Measurements from ENCODE around the gene CFAP52. TPM values are rescaled to one million over a fixed set of nuclear protein-coding genes. Genes with fewer than 3 reads are reported as not detected.
A peak's percentile ranks its signal among the peaks of the same experiment; 100 is the strongest.

CFAP52 gene
- total and polyA plus RNA-seq, 2 of the 8 experiments (the other 6 are each of a cell fraction or from before 2014, with no cell fraction given) = 0.11 TPM; not detected in 1

DNA sequence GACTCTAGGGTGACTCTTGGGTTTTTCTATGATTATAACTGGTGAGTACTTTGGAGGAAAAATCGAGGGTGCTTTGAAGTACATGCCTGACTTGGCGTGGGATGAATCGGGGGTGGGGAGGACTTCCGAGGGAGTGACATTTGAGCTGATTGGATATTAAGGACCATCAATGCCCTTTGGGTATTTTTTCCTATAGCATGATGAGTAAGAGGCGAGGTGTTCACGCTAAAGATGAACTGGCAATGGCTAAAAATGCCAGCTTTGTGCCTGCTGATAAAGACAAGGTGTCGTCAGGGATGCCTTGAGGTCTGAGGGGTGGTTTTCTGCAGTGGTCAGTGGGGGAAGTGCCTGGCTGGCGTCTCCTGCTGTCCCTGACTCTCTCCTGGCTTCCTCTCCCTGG lies 94.2 kb downstream of the CFAP52 start:
- no peak overlapping the region for H2BK15ac ChIP-seq (ENCODE audit: low read length)
- no peak overlapping the region for H3K27ac ChIP-seq (ENCODE audit: low read depth, low read length)
- H3K79me2 ChIP-seq (ENCODE audit: control insufficient read depth in 1 of 2, insufficient read depth in 2 of 2, low read length in 2 of 2) = no peaks in the 10 kb centered on the region
- H3K18ac ChIP-seq (ENCODE audit: extremely low read depth, low read length) = no peak overlapping the region
- peak overlapping the region; percentile 36; the same call in 1 of the 2 replicates for H2BK5ac ChIP-seq (ENCODE audit: low read depth, low read length)
- H3K9me3 ChIP-seq (ENCODE audit: insufficient read depth in 2 of 2, low read depth in 1 of 2, low read length in 1 of 2) = no peaks in the 10 kb centered on the region
- no peaks in the 10 kb centered on the region for H3K23me2 ChIP-seq (ENCODE audit: low read depth, low read length)
- H3K4ac ChIP-seq (replicated peaks; ENCODE audit: insufficient read length, low read depth, low read length) = no peak overlapping the region
- H2AFZ ChIP-seq (ENCODE audit: low read length) = no peak overlapping the region
- no peak overlapping the region for H2BK12ac ChIP-seq (ENCODE audit: low read depth, low read length)
- H2BK120ac ChIP-seq (replicated peaks; ENCODE audit: low read depth, low read length) = no peak overlapping the region
- WGBS, 2 experiments (ENCODE audit: extremely low coverage in 1 of 2, insufficient coverage in 1 of 2, insufficient read length in 1 of 2, insufficient replicate concordance in 2 of 2, low coverage in 1 of 2, low lambda C conversion rate in 2 of 2, missing lambda C conversion rate in 1 of 2) = 81% methylated on average over 8 of the region's 8 CpGs; no CpG with 5 or more reads in 1 of the 2 experiments
- FAIRE-seq (no peak), DNase-seq (ENCODE audit: low read depth in 1 of 2, low spot score in 2 of 2) (no peak)
- H3K14ac ChIP-seq (ENCODE audit: insufficient read length) = no peak overlapping the region
- no peak overlapping the region for H4K91ac ChIP-seq (replicated peaks; ENCODE audit: insufficient read length, low read length)
- H3K56ac ChIP-seq (replicated peaks; ENCODE audit: insufficient read length, low read depth, low read length) = no peak overlapping the region
- H2AK5ac ChIP-seq (ENCODE audit: low read depth, low read length) = no peak overlapping the region
- H4K5ac ChIP-seq (ENCODE audit: insufficient read length, low read depth, low read length) = no peak overlapping the region
- ChIA-PET POLR2A (ENCODE audit: partially characterized antibody) (no interaction called here), CTCF (ENCODE audit: partially characterized antibody) (no interaction called here)
- no peak overlapping the region for H3K4me3 ChIP-seq (ENCODE audit: extremely low read depth in 1 of 4, insufficient read depth in 2 of 4, low read depth in 3 of 4, low read length in 4 of 4)
- peaks cover 0 to 2% of the 10 kb centered on the region in 2 experiments for H4K20me1 ChIP-seq (replicated peaks in 1 of 2; ENCODE audit: control insufficient read depth in 1 of 2, insufficient read depth in 2 of 2, low read length in 2 of 2)
- no peak overlapping the region for H3K9ac ChIP-seq (replicated peaks in 1 of 4; ENCODE audit: extremely low read depth in 1 of 4, low read depth in 3 of 4, low read length in 3 of 4)
- H3K36me3 ChIP-seq (ENCODE audit: control insufficient read depth in 2 of 4, insufficient read depth in 4 of 4, low read length in 3 of 4) = peaks cover 0 to 2% (median 0%) of the 10 kb centered on the region in 4 experiments; a peak in 1 of 8 replicates
- H3K4me2 ChIP-seq (ENCODE audit: insufficient read depth in 1 of 2, low read depth in 2 of 2, low read length in 2 of 2) = no peak overlapping the region
- H3K27me3 ChIP-seq (replicated peaks in 1 of 4; ENCODE audit: control insufficient read depth in 3 of 4, extremely low read depth in 1 of 4, insufficient read depth in 3 of 4, low read length in 3 of 4) = no peaks in the 10 kb centered on the region
- H3K79me1 ChIP-seq (ENCODE audit: low read depth, low read length) = no peaks in the 10 kb centered on the region
- H3K4me1 ChIP-seq (replicated peaks in 1 of 4; ENCODE audit: control insufficient read depth in 3 of 4, insufficient read depth in 4 of 4, low read length in 3 of 4) = peaks cover 0 to 5% (median under 1%) of the 10 kb centered on the region in 4 experiments; a peak in 3 of 7 replicates
- no peak overlapping the region for H2BK20ac ChIP-seq (ENCODE audit: low read length)
- no peak overlapping the region for H4K8ac ChIP-seq (ENCODE audit: extremely low read depth, insufficient read depth, low read length)
- H3K23ac ChIP-seq (ENCODE audit: insufficient read length) = no peak overlapping the region
- TF ChIP-seq CTBP2 (IDR thresholded peaks at IDR 0.05; ENCODE audit: borderline replicate concordance, insufficient read depth, insufficient read length, low read length) (no peak), CHD2 (IDR thresholded peaks at IDR 0.05; ENCODE audit: low read length) (no peak), EZH2 (IDR thresholded peaks at IDR 0.05; ENCODE audit: low read depth, low read length, severe bottlenecking) (no peak), FOSL1 (IDR thresholded peaks at IDR 0.05; ENCODE audit: insufficient read depth, low read depth, low read length) (no peak), POU5F1 (IDR thresholded peaks at IDR 0.05; ENCODE audit: low read depth, low read length) (no peak), KDM5A (IDR thresholded peaks at IDR 0.05; ENCODE audit: low read length) (no peak), CBX5 (IDR thresholded peaks at IDR 0.05; ENCODE audit: low read depth, low read length) (no peak), MAFK (IDR thresholded peaks at IDR 0.05; ENCODE audit: low read depth, low read length) (no peak), RNF2 (IDR thresholded peaks at IDR 0.05; ENCODE audit: borderline replicate concordance, low read depth, low read length, missing control alignments, poor library complexity, severe bottlenecking) (no peak)
- TF ChIP-seq, protein P1, sequence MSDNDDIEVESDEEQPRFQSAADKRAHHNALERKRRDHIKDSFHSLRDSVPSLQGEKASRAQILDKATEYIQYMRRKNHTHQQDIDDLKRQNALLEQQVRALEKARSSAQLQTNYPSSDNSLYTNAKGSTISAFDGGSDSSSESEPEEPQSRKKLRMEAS (IDR thresholded peaks at IDR 0.05) = no peak

Measured in H1 (cell line).